Endothelial cell (in vitro differentiated cells): Measurements from ENCODE around the gene ATMIN. TPM values are rescaled to one million over a fixed set of nuclear protein-coding genes. Genes with fewer than 3 reads are reported as not detected.

Source experiments
- DNase-seq: peaks from one replicate; pipeline ENCODE4 v3.0.0; 2021; ENCODE audit warnings: low spot score
- H3K27ac Mint-ChIP-seq: one replicate; pipeline ENCODE4 v1.8.0; 2021; ENCODE audit warnings: mixed read lengths, inconsistent platforms; ENCODE audit not compliant: unreplicated experiment
- H3K27me3 Mint-ChIP-seq: one replicate; pipeline ENCODE4 v1.8.0; 2021; ENCODE audit warnings: mild to moderate bottlenecking, moderate library complexity, mixed read lengths, inconsistent platforms; ENCODE audit not compliant: unreplicated experiment
- H3K36me3 Mint-ChIP-seq: one replicate; pipeline ENCODE4 v1.8.0; 2021; ENCODE audit warnings: mild to moderate bottlenecking, low read depth, mixed read lengths, inconsistent platforms; ENCODE audit not compliant: unreplicated experiment
- H3K4me1 Mint-ChIP-seq: one replicate; pipeline ENCODE4 v1.8.0; 2021; ENCODE audit warnings: mild to moderate bottlenecking, mixed read lengths, inconsistent platforms; ENCODE audit not compliant: unreplicated experiment
- H3K4me3 Mint-ChIP-seq: one replicate; pipeline ENCODE4 v1.8.0; 2021; ENCODE audit warnings: mild to moderate bottlenecking, mixed read lengths, inconsistent platforms; ENCODE audit not compliant: unreplicated experiment
- H3K9me3 Mint-ChIP-seq: one replicate; pipeline ENCODE4 v1.8.0; 2021; ENCODE audit warnings: mixed read lengths, inconsistent platforms; ENCODE audit not compliant: unreplicated experiment
- total RNA-seq: library from RNA; stranded (reverse); fragmentation: NEBNext Ultra II Directional; extraction: Animal tissue kit (Norgen Biotek cat#: 25700); gene quantifications from one replicate; pipeline ENCODE4 v1.2.1, GENCODE V29; 2021; ENCODE audit not compliant: unreplicated experiment
- TF ChIP-seq, protein P1 (sequence below): fragments of 200-600 bp; sonication (generic); IDR thresholded peaks from one replicate; pipeline ENCODE4 v1.5.0; 2021; ENCODE audit warnings: antibody characterized with exemption; ENCODE audit not compliant: unreplicated experiment

Gene ATMIN
- total RNA-seq, 1 donor from 2014 or later, result 33.2 TPM

DNA sequence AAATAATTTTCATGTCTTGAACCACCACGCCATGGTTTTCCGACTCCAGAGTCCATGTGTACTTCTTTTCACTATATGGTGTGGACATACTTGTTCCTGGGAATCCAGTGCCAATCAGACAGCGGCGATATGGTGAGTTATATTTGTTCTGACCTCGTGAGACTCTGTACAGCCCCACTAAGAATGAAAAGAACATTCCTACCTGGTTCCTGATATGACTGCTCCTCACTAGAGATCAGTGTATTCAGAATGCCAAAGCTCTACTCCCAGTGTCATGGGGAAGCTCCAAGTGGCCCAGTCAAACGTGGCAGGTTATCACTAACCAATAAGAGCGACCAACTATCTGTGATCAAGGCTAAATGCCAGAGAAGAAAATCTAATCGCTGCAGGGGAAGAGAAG, 35.3 kb downstream of the ATMIN start:
- H3K9me3 Mint-ChIP-seq, result no peaks in the 10 kb centered on the region
- peaks cover 2% of the 10 kb centered on the region for H3K27me3 Mint-ChIP-seq
- H3K4me1 Mint-ChIP-seq, result no peaks in the 10 kb centered on the region
- TF ChIP-seq, protein P1, sequence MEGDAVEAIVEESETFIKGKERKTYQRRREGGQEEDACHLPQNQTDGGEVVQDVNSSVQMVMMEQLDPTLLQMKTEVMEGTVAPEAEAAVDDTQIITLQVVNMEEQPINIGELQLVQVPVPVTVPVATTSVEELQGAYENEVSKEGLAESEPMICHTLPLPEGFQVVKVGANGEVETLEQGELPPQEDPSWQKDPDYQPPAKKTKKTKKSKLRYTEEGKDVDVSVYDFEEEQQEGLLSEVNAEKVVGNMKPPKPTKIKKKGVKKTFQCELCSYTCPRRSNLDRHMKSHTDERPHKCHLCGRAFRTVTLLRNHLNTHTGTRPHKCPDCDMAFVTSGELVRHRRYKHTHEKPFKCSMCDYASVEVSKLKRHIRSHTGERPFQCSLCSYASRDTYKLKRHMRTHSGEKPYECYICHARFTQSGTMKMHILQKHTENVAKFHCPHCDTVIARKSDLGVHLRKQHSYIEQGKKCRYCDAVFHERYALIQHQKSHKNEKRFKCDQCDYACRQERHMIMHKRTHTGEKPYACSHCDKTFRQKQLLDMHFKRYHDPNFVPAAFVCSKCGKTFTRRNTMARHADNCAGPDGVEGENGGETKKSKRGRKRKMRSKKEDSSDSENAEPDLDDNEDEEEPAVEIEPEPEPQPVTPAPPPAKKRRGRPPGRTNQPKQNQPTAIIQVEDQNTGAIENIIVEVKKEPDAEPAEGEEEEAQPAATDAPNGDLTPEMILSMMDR, result no peak
- H3K4me3 Mint-ChIP-seq, result no peak overlapping the region
- H3K36me3 Mint-ChIP-seq, result no peaks in the 10 kb centered on the region
- no peak overlapping the region for H3K27ac Mint-ChIP-seq
- no peak for DNase-seq

DNA sequence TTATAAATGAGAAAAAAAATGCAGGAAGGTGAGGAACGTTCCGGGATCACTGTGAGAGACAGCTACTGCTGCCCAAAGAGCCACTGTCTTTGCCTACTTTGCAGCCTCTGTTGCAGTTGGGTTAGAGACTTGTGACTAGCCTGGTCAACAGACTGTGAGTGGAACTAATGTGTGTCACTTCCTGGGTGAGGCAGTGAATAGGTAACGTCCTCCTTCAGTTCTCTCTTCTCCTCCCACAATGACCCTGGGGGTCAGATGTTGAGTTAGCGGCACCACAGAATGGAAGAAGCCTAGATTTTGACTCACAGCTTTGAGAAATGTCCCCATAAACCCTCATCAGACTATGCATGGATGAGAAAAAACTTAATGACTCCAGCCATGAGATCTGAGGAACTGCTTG, 36.2 kb downstream of the ATMIN start:
- Mint-ChIP-seq H3K4me3 (no peak overlapping the region), H3K27me3 (peaks cover 2% of the 10 kb centered on the region), H3K4me1 (no peaks in the 10 kb centered on the region), H3K9me3 (no peaks in the 10 kb centered on the region), H3K27ac (no peak overlapping the region), H3K36me3 (no peaks in the 10 kb centered on the region)
- DNase-seq, result no peak
- TF ChIP-seq, protein P1, result no peak

DNA sequence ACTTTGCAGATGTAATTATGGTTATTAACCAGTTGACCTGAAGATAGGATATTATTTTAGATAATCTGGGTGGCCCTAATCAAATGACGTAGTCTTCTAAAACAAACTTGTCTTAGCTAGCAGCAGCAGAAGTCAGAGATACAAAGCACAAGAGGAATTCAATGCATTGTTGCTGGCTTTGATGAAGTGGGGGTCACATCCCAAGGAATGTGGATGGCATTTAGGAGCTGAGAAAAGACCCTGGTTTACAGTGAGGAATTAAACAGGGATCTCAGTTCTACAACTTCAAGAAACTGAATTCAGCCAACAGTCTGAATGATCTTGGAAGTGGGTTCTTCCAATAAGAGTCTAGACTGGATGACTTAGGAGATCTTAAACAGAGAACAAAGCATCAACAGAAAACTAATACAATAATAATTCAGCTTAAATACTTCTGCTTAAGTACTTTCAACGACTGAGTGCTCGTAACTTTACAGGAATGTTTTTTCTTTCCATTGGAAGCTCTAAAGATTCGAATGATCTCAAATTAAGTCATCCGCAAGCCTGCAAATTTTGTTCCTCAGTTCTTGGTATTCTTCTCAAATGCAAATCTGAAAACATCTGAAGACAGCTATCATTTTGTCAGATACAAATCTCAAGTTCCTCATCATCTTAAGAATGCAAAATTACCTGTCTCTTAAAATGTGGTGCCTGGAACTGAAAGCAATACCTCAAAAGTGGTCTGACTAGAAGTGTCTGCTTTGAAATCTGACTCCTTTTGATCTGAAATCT, 38.1 kb downstream of the ATMIN start:
- DNase-seq, result no peak
- Mint-ChIP-seq H3K9me3 (no peaks in the 10 kb centered on the region), H3K4me3 (no peak overlapping the region), H3K27ac (no peak overlapping the region), H3K4me1 (peaks cover 2% of the 10 kb centered on the region), H3K36me3 (no peaks in the 10 kb centered on the region), H3K27me3 (peaks cover 2% of the 10 kb centered on the region)
- TF ChIP-seq, protein P1, result no peak

DNA sequence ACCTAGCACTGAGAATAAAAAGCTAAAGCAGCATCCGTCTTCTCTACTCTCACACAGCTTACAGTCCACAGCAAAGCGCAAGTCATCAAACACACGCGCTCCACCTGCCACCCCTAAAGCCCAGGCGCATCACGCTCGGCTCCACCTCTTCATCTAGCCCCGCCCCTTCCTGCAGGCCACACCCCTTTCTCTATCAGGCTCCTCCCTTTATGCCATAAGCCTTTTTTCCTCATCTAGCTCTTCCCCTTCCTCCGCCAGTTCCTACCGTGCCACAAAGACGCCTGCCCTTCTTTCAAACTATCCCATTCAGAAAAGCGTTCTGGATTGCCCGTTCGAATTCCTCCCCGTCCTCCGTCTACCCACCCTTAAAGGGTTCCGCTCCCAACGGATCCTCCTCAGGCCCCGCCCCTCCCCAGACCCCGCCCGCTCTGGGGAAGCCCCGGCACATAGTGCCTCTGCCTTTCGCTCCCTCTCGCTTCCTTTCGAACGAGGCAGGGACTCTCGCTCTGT, 41.0 kb downstream of the ATMIN start:
- H3K9me3 Mint-ChIP-seq, result no peaks in the 10 kb centered on the region
- DNase-seq, result peak; percentile 81
- H3K4me3 Mint-ChIP-seq, result no peak overlapping the region
- no peak overlapping the region for H3K27ac Mint-ChIP-seq
- peaks cover 2% of the 10 kb centered on the region for H3K4me1 Mint-ChIP-seq
- TF ChIP-seq, protein P1, result no peak
- no peaks in the 10 kb centered on the region for H3K36me3 Mint-ChIP-seq
- H3K27me3 Mint-ChIP-seq, result peaks cover 2% of the 10 kb centered on the region
